MCF 10A (cell line): Measurements from ENCODE around the gene GSS. TPM values are rescaled to one million over a fixed set of nuclear protein-coding genes. Genes with fewer than 3 reads are reported as not detected.

Experiments
- BruUV-seq: library from RNA; stranded (reverse); fragments of 400-500 nt; replicated peaks from 2 replicates; lab custom pipeline; 2021; lab: Mats Ljungman, UMichigan
- CTCF ChIA-PET: fragments of 300-600 bp; sonication (Branson Sonifier 250); formaldehyde crosslinking; extraction: SDS; loops from one replicate; lab custom pipeline; 2021; ENCODE audit warnings: antibody characterized with exemption, inconsistent platforms; lab: Yijun Ruan, JAX
- POLR2A ChIA-PET: fragments of 300-600, 350-650 bp; sonication (Branson Sonifier 250); formaldehyde crosslinking; extraction: SDS; loops from one replicate; lab custom pipeline; 2020; ENCODE audit warnings: antibody characterized with exemption, inconsistent platforms; lab: Yijun Ruan, JAX
- DNase-seq: peaks from one replicate; pipeline ENCODE4 v3.0.0-alpha.2; 2018; ENCODE audit not compliant: unreplicated experiment
- H3K27ac Mint-ChIP-seq: one replicate; pipeline ENCODE4 v1.8.0; 2022; ENCODE audit warnings: mild to moderate bottlenecking, low read depth, mixed read lengths; ENCODE audit not compliant: unreplicated experiment
- H3K27me3 Mint-ChIP-seq: one replicate; pipeline ENCODE4 v1.8.0; 2022; ENCODE audit warnings: mixed read lengths; ENCODE audit not compliant: insufficient read depth, unreplicated experiment
- H3K36me3 Mint-ChIP-seq: one replicate; pipeline ENCODE4 v1.8.0; 2022; ENCODE audit warnings: mild to moderate bottlenecking, moderate library complexity, mixed read lengths; ENCODE audit not compliant: insufficient read depth, unreplicated experiment
- H3K4me1 Mint-ChIP-seq: one replicate; pipeline ENCODE4 v1.8.0; 2022; ENCODE audit warnings: mixed read lengths; ENCODE audit not compliant: insufficient read depth, unreplicated experiment
- H3K4me3 Mint-ChIP-seq: one replicate; pipeline ENCODE4 v1.8.0; 2022; ENCODE audit warnings: mild to moderate bottlenecking, moderate library complexity, mixed read lengths; ENCODE audit not compliant: unreplicated experiment
- H3K9me3 Mint-ChIP-seq: one replicate; pipeline ENCODE4 v1.8.0; 2022; ENCODE audit warnings: mixed read lengths; ENCODE audit not compliant: unreplicated experiment
- CTCF ChIP-seq: fragments of 200-600 bp; IDR thresholded peaks from one replicate; pipeline ENCODE4 v1.8.0; 2022; ENCODE audit warnings: antibody characterized with exemption, mild to moderate bottlenecking; ENCODE audit not compliant: unreplicated experiment
- intact Hi-C: fragments of 100-400 bp; cut with micrococcal nuclease; formaldehyde crosslinking; loops from 2 replicates; pipeline ENCODE4 v1.14.1; 2022
- total RNA-seq: library from RNA; stranded (reverse); gene quantifications from 2 replicates; pipeline ENCODE4 v1.2.3, GENCODE V29; 2022

GSS gene
- total RNA-seq, 1 experiment from 2014 or later: 115 TPM

GRCh38 chr20:34938466-34939163 is 17.0 kb downstream of the GSS start:
- H3K36me3 Mint-ChIP-seq: peaks cover 62% of the 10 kb centered on the region
- H3K27me3 Mint-ChIP-seq: no peaks in the 10 kb centered on the region
- TF ChIP-seq CTCF: no peak
- no peaks in the 10 kb centered on the region for H3K9me3 Mint-ChIP-seq
- POLR2A ChIA-PET: interaction anchor here (2.0 kb wide), 1 partner anchor 16 kb away, joined by 7 read pairs; no protein-coding TSS in a partner anchor
- no peak overlapping the region for H3K27ac Mint-ChIP-seq
- no TSS peak for BruUV-seq
- DNase-seq: peak; percentile 60
- intact Hi-C loops: no loop called here
- peaks cover 5% of the 10 kb centered on the region for H3K4me1 Mint-ChIP-seq
- CTCF ChIA-PET: interaction anchor here (0.5 to 2.1 kb wide), 3 partner anchors 14 to 1243 kb away, joined by 3 to 7 read pairs (median 4); no protein-coding TSS in a partner anchor
- H3K4me3 Mint-ChIP-seq: no peak overlapping the region

- intact Hi-C loops: no loop called here
- BruUV-seq: no TSS peak
- no peaks in the 10 kb centered on the region for H3K27me3 Mint-ChIP-seq
- DNase-seq: no peak
- no peak for TF ChIP-seq CTCF
- no peak overlapping the region for H3K4me3 Mint-ChIP-seq
- H3K27ac Mint-ChIP-seq: no peak overlapping the region
- peaks cover 23% of the 10 kb centered on the region for H3K4me1 Mint-ChIP-seq
- POLR2A ChIA-PET: interaction anchor here (0.6 to 2.3 kb wide), 6 partner anchors 9 to 280 kb away, joined by 3 to 11 read pairs (median 4); no protein-coding TSS in a partner anchor
- H3K36me3 Mint-ChIP-seq: peaks cover 73% of the 10 kb centered on the region
- CTCF ChIA-PET: interaction anchor here (0.9 to 2.2 kb wide), 3 partner anchors 9 to 58 kb away, joined by 3 to 9 read pairs (median 3); no protein-coding TSS in a partner anchor
- H3K9me3 Mint-ChIP-seq: no peaks in the 10 kb centered on the region
Observed at GRCh38 chr20:34931771-34932170, 23.8 kb downstream of the GSS start.

GRCh38 chr20:34928411-34928810 is 27.2 kb downstream of the GSS start:
- ChIA-PET CTCF (interaction anchor here (1.0 to 4.0 kb wide), 4 partner anchors 27 to 59 kb away, joined by 4 to 21 read pairs (median 5); partner anchors contain the start of genes ACSS2, GGT7, GSS and MYH7B), POLR2A (interaction anchor here (0.8 to 5.0 kb wide), 4 partner anchors 12 to 52 kb away, joined by 5 to 35 read pairs (median 6); partner anchors contain the start of genes ACSS2, GSS and MYH7B)
- no peaks in the 10 kb centered on the region for H3K9me3 Mint-ChIP-seq
- no peak overlapping the region for H3K27ac Mint-ChIP-seq
- peaks cover 31% of the 10 kb centered on the region for H3K4me1 Mint-ChIP-seq
- TF ChIP-seq CTCF: no peak
- intact Hi-C loops: no loop called here
- H3K4me3 Mint-ChIP-seq: no peak overlapping the region
- BruUV-seq: TSS peak; percentile 77
- H3K36me3 Mint-ChIP-seq: peaks cover 61% of the 10 kb centered on the region
- no peaks in the 10 kb centered on the region for H3K27me3 Mint-ChIP-seq
- no peak for DNase-seq

- peak; percentile 27 for DNase-seq
- peak overlapping the region; percentile 79 for H3K27ac Mint-ChIP-seq
- no peak overlapping the region for H3K4me3 Mint-ChIP-seq
- H3K36me3 Mint-ChIP-seq: peaks cover 56% of the 10 kb centered on the region
- no peak for TF ChIP-seq CTCF
- peaks cover 31% of the 10 kb centered on the region for H3K4me1 Mint-ChIP-seq
- H3K27me3 Mint-ChIP-seq: no peaks in the 10 kb centered on the region
- BruUV-seq: no TSS peak
- CTCF ChIA-PET: interaction anchor here (0.6 to 4.0 kb wide), 5 partner anchors 9 to 198 kb away, joined by 3 to 21 read pairs (median 4); partner anchors contain the start of genes ACSS2, GSS and MYH7B
- no peaks in the 10 kb centered on the region for H3K9me3 Mint-ChIP-seq
- POLR2A ChIA-PET: interaction anchor here (0.7 to 5.0 kb wide), 6 partner anchors 8 to 51 kb away, joined by 3 to 35 read pairs (median 4); partner anchors contain the start of genes ACSS2, GSS and MYH7B
- intact Hi-C loops: no loop called here
Observed at GRCh38 chr20:34927736-34928135, 27.9 kb downstream of the GSS start.
